ENCODE results near the gene PLP1. TPM values are rescaled to one million over a fixed set of nuclear protein-coding genes. Genes with fewer than 3 reads are reported as not detected.

Gene PLP1
- total and polyA plus RNA-seq, 2 experiments from 2014 or later = 36.9 to 66.9 TPM

DNA sequence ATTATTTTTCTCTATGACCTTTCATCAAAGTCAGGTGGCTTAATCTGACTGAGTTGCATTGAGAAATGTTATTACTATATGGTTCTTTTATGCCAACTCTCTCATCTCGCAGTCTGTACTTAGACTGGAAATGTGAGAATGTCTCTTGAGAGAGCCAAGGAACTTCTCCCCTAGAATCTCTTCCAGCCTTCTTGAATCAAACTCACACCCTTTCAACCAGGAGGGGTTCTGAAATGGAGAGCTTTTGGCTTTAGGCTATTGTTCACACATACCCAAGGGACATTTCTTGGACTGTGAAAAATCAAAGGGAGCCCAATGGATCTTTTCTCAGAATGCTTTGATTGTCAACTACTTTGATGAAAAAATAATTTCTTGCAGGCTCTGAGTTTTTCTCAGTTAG is 5.1 kb downstream of the PLP1 start:
- Histone ChIP-seq H2AFZ (no peak overlapping the region), H3K9me2 (ENCODE audit: insufficient read depth) (no peaks in the 10 kb centered on the region)
- no peak overlapping the region for H3K27ac Mint-ChIP-seq

DNA sequence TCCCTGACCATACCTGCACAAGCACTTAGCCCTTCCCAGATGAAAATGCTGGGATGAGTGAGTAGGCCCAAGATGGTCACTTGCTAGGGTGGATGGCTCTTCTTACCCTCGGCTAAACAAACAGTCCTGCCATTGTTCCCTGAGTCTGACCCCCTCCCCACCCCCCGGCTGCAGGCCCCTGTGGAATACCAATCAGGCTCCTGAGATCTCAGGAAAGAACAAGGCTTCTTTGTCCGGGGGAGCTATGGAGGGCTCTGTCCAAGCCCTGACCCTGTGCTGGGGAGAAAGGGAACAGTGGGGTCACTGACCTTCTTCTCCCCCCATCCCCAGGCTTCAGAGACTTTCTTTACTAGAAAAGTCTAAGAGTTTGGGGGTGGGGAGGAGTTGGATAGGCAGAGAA is 6.0 kb downstream of the PLP1 start:
- Histone ChIP-seq H3K4me2 (no peak overlapping the region), H3K4me1 (ENCODE audit: insufficient read depth) (no peaks in the 10 kb centered on the region), H3K9me2 (ENCODE audit: insufficient read depth) (no peaks in the 10 kb centered on the region), H3F3A (replicated peaks; ENCODE audit: low read depth) (no peaks in the 10 kb centered on the region), H4K20me1 (replicated peaks; ENCODE audit: insufficient read depth) (no peaks in the 10 kb centered on the region), H3K27me3 (ENCODE audit: insufficient read depth) (no peaks in the 10 kb centered on the region), H2AFZ (no peak overlapping the region), H3K27ac (ENCODE audit: low read depth) (no peak overlapping the region), H3K4me3 (no peak overlapping the region), H3K79me2 (replicated peaks; ENCODE audit: insufficient read depth) (no peaks in the 10 kb centered on the region), H3K36me3 (ENCODE audit: insufficient read depth) (peaks cover 4% of the 10 kb centered on the region)
- ATAC-seq (no peak), DNase-seq (ENCODE audit: low spot score) (no peak)
- Mint-ChIP-seq H3K9me3 (no peaks in the 10 kb centered on the region), H3K27me3 (ENCODE audit: insufficient read depth, low read depth, poor library complexity) (no peaks in the 10 kb centered on the region), H3K36me3 (ENCODE audit: low read depth) (peaks cover 41% of the 10 kb centered on the region), H3K4me3 (no peak overlapping the region), H3K4me1 (no peaks in the 10 kb centered on the region), H3K27ac (no peak overlapping the region)
- TF ChIP-seq, protein P1, sequence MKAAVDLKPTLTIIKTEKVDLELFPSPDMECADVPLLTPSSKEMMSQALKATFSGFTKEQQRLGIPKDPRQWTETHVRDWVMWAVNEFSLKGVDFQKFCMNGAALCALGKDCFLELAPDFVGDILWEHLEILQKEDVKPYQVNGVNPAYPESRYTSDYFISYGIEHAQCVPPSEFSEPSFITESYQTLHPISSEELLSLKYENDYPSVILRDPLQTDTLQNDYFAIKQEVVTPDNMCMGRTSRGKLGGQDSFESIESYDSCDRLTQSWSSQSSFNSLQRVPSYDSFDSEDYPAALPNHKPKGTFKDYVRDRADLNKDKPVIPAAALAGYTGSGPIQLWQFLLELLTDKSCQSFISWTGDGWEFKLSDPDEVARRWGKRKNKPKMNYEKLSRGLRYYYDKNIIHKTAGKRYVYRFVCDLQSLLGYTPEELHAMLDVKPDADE (IDR thresholded peaks at IDR 0.05) = no peak

More for the DNA sequence above, 5.1 kb downstream of the PLP1 start:
- ATAC-seq = no peak
- H3K27me3 Mint-ChIP-seq (ENCODE audit: insufficient read depth, low read depth, poor library complexity) = no peaks in the 10 kb centered on the region
- Histone ChIP-seq H3K79me2 (replicated peaks; ENCODE audit: insufficient read depth) (no peaks in the 10 kb centered on the region), H3K4me2 (no peak overlapping the region), H3K4me3 (no peak overlapping the region), H3K27ac (ENCODE audit: low read depth) (no peak overlapping the region), H4K20me1 (replicated peaks; ENCODE audit: insufficient read depth) (no peaks in the 10 kb centered on the region), H3K27me3 (ENCODE audit: insufficient read depth) (no peaks in the 10 kb centered on the region), H3K4me1 (ENCODE audit: insufficient read depth) (no peaks in the 10 kb centered on the region), H3F3A (replicated peaks; ENCODE audit: low read depth) (no peaks in the 10 kb centered on the region), H3K36me3 (ENCODE audit: insufficient read depth) (peaks cover 4% of the 10 kb centered on the region; the same call in 1 of the 2 replicates)
- TF ChIP-seq STAT1 (IDR thresholded peaks at IDR 0.05; ENCODE audit: unreplicated experiment) (no peak), JUNB (IDR thresholded peaks at IDR 0.05; ENCODE audit: unreplicated experiment) (no peak), POLR2AphosphoS5 (IDR thresholded peaks at IDR 0.05; ENCODE audit: low read depth) (no peak), ZNF114 (CRISPR knock-in tag; IDR thresholded peaks at IDR 0.05) (no peak), EZH2 (IDR thresholded peaks at IDR 0.05; ENCODE audit: low read depth, unreplicated experiment) (no peak)
- TF ChIP-seq, protein P1 (IDR thresholded peaks at IDR 0.05) = no peak
- H3K4me1 Mint-ChIP-seq = no peaks in the 10 kb centered on the region
- H3K36me3 Mint-ChIP-seq (ENCODE audit: low read depth) = peaks cover 41% of the 10 kb centered on the region
- H3K4me3 Mint-ChIP-seq = no peak overlapping the region
- no peaks in the 10 kb centered on the region for H3K9me3 Mint-ChIP-seq
- no peak for DNase-seq (ENCODE audit: low spot score)

DNA sequence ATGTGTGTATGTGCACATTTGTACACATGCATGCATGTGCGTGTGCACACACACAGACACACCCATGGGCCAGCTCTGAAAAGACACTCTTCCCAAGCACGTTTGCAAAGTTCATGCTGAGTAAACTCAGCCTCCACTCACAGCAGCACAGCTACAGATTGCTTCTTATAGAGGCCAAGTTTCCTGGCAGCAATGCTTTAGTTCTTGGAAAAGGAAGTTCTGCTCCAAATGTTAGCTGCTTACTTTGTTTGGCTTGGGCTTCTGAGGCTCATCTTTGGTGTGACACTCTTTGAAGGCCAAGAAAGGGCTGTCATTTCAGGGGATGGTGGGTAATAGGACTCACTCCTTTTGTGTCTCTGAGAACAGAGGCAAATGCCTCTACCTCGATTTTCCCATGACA is 6.6 kb downstream of the PLP1 start:
- H3K4me3 ChIP-seq = no peak overlapping the region
- H3K9me3 Mint-ChIP-seq = no peaks in the 10 kb centered on the region
- H2AFZ ChIP-seq = no peak overlapping the region
- peaks cover 41% of the 10 kb centered on the region for H3K36me3 Mint-ChIP-seq (ENCODE audit: low read depth)
- DNase-seq (ENCODE audit: low spot score) = no peak
- no peaks in the 10 kb centered on the region for H4K20me1 ChIP-seq (replicated peaks; ENCODE audit: insufficient read depth)
- no peaks in the 10 kb centered on the region for H3K4me1 Mint-ChIP-seq
- no peaks in the 10 kb centered on the region for H3K9me2 ChIP-seq (ENCODE audit: insufficient read depth)
- no peak overlapping the region for H3K27ac Mint-ChIP-seq
- no peaks in the 10 kb centered on the region for H3K4me1 ChIP-seq (ENCODE audit: insufficient read depth)
- H3K27ac ChIP-seq (ENCODE audit: low read depth) = no peak overlapping the region
- no peak for ATAC-seq
- H3K79me2 ChIP-seq (replicated peaks; ENCODE audit: insufficient read depth) = no peaks in the 10 kb centered on the region
- no peak for TF ChIP-seq ZNF114 (CRISPR knock-in tag; IDR thresholded peaks at IDR 0.05)
- TF ChIP-seq, protein P2, sequence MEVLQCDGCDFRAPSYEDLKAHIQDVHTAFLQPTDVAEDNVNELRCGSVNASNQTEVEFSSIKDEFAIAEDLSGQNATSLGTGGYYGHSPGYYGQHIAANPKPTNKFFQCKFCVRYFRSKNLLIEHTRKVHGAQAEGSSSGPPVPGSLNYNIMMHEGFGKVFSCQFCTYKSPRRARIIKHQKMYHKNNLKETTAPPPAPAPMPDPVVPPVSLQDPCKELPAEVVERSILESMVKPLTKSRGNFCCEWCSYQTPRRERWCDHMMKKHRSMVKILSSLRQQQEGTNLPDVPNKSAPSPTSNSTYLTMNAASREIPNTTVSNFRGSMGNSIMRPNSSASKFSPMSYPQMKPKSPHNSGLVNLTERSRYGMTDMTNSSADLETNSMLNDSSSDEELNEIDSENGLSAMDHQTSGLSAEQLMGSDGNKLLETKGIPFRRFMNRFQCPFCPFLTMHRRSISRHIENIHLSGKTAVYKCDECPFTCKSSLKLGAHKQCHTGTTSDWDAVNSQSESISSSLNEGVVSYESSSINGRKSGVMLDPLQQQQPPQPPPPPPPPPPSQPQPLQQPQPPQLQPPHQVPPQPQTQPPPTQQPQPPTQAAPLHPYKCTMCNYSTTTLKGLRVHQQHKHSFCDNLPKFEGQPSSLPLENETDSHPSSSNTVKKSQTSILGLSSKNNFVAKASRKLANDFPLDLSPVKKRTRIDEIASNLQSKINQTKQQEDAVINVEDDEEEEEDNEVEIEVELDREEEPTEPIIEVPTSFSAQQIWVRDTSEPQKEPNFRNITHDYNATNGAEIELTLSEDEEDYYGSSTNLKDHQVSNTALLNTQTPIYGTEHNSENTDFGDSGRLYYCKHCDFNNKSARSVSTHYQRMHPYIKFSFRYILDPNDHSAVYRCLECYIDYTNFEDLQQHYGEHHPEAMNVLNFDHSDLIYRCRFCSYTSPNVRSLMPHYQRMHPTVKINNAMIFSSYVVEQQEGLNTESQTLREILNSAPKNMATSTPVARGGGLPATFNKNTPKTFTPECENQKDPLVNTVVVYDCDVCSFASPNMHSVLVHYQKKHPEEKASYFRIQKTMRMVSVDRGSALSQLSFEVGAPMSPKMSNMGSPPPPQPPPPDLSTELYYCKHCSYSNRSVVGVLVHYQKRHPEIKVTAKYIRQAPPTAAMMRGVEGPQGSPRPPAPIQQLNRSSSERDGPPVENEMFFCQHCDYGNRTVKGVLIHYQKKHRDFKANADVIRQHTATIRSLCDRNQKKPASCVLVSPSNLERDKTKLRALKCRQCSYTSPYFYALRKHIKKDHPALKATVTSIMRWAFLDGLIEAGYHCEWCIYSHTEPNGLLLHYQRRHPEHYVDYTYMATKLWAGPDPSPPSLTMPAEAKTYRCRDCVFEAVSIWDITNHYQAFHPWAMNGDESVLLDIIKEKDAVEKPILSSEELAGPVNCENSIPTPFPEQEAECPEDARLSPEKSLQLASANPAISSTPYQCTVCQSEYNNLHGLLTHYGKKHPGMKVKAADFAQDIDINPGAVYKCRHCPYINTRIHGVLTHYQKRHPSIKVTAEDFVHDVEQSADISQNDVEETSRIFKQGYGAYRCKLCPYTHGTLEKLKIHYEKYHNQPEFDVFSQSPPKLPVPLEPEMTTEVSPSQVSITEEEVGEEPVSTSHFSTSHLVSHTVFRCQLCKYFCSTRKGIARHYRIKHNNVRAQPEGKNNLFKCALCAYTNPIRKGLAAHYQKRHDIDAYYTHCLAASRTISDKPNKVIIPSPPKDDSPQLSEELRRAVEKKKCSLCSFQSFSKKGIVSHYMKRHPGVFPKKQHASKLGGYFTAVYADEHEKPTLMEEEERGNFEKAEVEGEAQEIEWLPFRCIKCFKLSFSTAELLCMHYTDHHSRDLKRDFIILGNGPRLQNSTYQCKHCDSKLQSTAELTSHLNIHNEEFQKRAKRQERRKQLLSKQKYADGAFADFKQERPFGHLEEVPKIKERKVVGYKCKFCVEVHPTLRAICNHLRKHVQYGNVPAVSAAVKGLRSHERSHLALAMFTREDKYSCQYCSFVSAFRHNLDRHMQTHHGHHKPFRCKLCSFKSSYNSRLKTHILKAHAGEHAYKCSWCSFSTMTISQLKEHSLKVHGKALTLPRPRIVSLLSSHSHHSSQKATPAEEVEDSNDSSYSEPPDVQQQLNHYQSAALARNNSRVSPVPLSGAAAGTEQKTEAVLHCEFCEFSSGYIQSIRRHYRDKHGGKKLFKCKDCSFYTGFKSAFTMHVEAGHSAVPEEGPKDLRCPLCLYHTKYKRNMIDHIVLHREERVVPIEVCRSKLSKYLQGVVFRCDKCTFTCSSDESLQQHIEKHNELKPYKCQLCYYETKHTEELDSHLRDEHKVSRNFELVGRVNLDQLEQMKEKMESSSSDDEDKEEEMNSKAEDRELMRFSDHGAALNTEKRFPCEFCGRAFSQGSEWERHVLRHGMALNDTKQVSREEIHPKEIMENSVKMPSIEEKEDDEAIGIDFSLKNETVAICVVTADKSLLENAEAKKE (CRISPR knock-in tag; IDR thresholded peaks at IDR 0.05) = no peak
- no peak for TF ChIP-seq JUNB (IDR thresholded peaks at IDR 0.05; ENCODE audit: unreplicated experiment)
- no peak overlapping the region for H3K4me3 Mint-ChIP-seq
- H3F3A ChIP-seq (replicated peaks; ENCODE audit: low read depth) = no peaks in the 10 kb centered on the region
- no peaks in the 10 kb centered on the region for H3K27me3 ChIP-seq (ENCODE audit: insufficient read depth)
- no peaks in the 10 kb centered on the region for H3K27me3 Mint-ChIP-seq (ENCODE audit: insufficient read depth, low read depth, poor library complexity)
- H3K36me3 ChIP-seq (ENCODE audit: insufficient read depth) = peaks cover 4% of the 10 kb centered on the region
- H3K4me2 ChIP-seq = no peak overlapping the region
